ENCODE results near the gene WIPF3. TPM values are rescaled to one million over a fixed set of nuclear protein-coding genes. Genes with fewer than 3 reads are reported as not detected.

Gene WIPF3
- total RNA-seq, 1 experiment from 2014 or later: 11.6 TPM

GRCh38 chr7:29915481-29916215, 109.3 kb downstream of the WIPF3 start:
- no peaks in the 10 kb centered on the region for H3K23me2 ChIP-seq (ENCODE audit: insufficient read length, low read depth, low read length, poor library complexity, severe bottlenecking)
- H3T11ph ChIP-seq (ENCODE audit: low read length): no peak overlapping the region
- no peak overlapping the region for H2BK120ac ChIP-seq (ENCODE audit: low read depth, low read length, poor library complexity, severe bottlenecking)
- H3K9me3 Mint-ChIP-seq: no peaks in the 10 kb centered on the region
- no peak overlapping the region for H4K5ac ChIP-seq (ENCODE audit: insufficient read length, low read depth, low read length)
- H3K79me1 ChIP-seq (ENCODE audit: insufficient read depth, low read depth, low read length, poor library complexity, severe bottlenecking): no peaks in the 10 kb centered on the region
- H3K4me3 Mint-ChIP-seq: no peak overlapping the region
- peaks cover 0 to 5% of the 10 kb centered on the region in 2 experiments; a peak in 1 of 4 replicates for H3K4me1 Mint-ChIP-seq
- peak overlapping the region in 2 of 3 experiments; percentile 7 to 42; a peak in 1 of 7 replicates for H3K27ac Mint-ChIP-seq
- no peak overlapping the region for H3K4me2 ChIP-seq (ENCODE audit: insufficient read depth, insufficient read length, low read length)
- DNase-seq: no peak
- H3K23ac ChIP-seq (ENCODE audit: insufficient read length, low read depth, low read length): no peak overlapping the region
- no peak overlapping the region for H2BK12ac ChIP-seq (ENCODE audit: insufficient read length, low read depth, low read length)
- no peak overlapping the region for H4K8ac ChIP-seq (replicated peaks; ENCODE audit: insufficient read length, low read depth, low read length)
- no peak overlapping the region for H3K27ac ChIP-seq (ENCODE audit: insufficient read length, low read depth, low read length)
- no peak overlapping the region for H4K91ac ChIP-seq (ENCODE audit: insufficient read length, low read depth, low read length)
- H3K4me1 ChIP-seq (ENCODE audit: insufficient read depth, low read length): no peaks in the 10 kb centered on the region
- no CpG with 5 or more reads among the region's 7 CpGs for WGBS (ENCODE audit: extremely low coverage, insufficient read length, low lambda C conversion rate)
- H3K27me3 Mint-ChIP-seq (ENCODE audit: low read depth): no peaks in the 10 kb centered on the region
- H2AK5ac ChIP-seq (ENCODE audit: insufficient read length, low read length): no peak overlapping the region
- no peak overlapping the region for H3K56ac ChIP-seq (ENCODE audit: insufficient read length, low read depth, low read length)
- H3K9me3 ChIP-seq (ENCODE audit: control insufficient read depth, low read depth, low read length): no peaks in the 10 kb centered on the region
- no peaks in the 10 kb centered on the region for H3K27me3 ChIP-seq (ENCODE audit: insufficient read depth, low read length)
- no peak for TF ChIP-seq CTCF (conservative IDR thresholded peaks at IDR 0.05)
- H2BK5ac ChIP-seq (ENCODE audit: insufficient read length, low read length): no peak overlapping the region
- H2BK15ac ChIP-seq (ENCODE audit: low read depth, low read length): no peak overlapping the region
- H4K20me1 ChIP-seq (ENCODE audit: control insufficient read depth, insufficient read depth, insufficient read length): no peaks in the 10 kb centered on the region
- H2BK20ac ChIP-seq (ENCODE audit: low read depth, low read length, poor library complexity, severe bottlenecking): no peak overlapping the region
- no peak overlapping the region for H3K18ac ChIP-seq (ENCODE audit: insufficient read length, low read depth, low read length)
- H3K36me3 Mint-ChIP-seq (ENCODE audit: insufficient read depth in 1 of 3, low read depth in 3 of 3): peaks cover 0 to 18% (median 8%) of the 10 kb centered on the region in 3 experiments; a peak in 5 of 7 replicates
- H2AFZ ChIP-seq (ENCODE audit: low read length): no peak overlapping the region
- no peak overlapping the region for H3K4ac ChIP-seq (ENCODE audit: low read depth, low read length)
- H3K9ac ChIP-seq (ENCODE audit: extremely low read depth, insufficient read length, low read length): no peak overlapping the region
- H3K79me2 ChIP-seq (ENCODE audit: insufficient read depth, low read length): no peaks in the 10 kb centered on the region
- no peak overlapping the region for H3K14ac ChIP-seq (ENCODE audit: insufficient read depth, low read length)

Data from H9 (cell line).